CD4-positive, alpha-beta T cell treated with Interleukin-17A for 4 hours (primary cell): ENCODE results near the gene KCNQ2.

Experiments used
- DNase-seq: peaks from one replicate; pipeline ENCODE4 v3.0.0-alpha.2; 2020; ENCODE audit warnings: mixed read lengths

The KCNQ2 gene

GRCh38 chr20:63452341-63452740 lies 20.1 kb downstream of the KCNQ2 start:
- DNase-seq, result no peak

- no peak for DNase-seq
Measured at GRCh38 chr20:63451821-63452220, 20.6 kb downstream of the KCNQ2 start.

GRCh38 chr20:63449796-63450730 lies 22.4 kb downstream of the KCNQ2 start:
- no peak for DNase-seq

- no peak for DNase-seq
Measured at GRCh38 chr20:63449025-63449424, 23.4 kb downstream of the KCNQ2 start.

GRCh38 chr20:63448031-63448430 lies 24.4 kb downstream of the KCNQ2 start:
- no peak for DNase-seq

GRCh38 chr20:63447320-63447719 lies 25.1 kb downstream of the KCNQ2 start:
- DNase-seq, result no peak

- no peak for DNase-seq
Measured at GRCh38 chr20:63446216-63447024, 26.0 kb downstream of the KCNQ2 start.

- no peak for DNase-seq
Measured at GRCh38 chr20:63445075-63445734, 27.2 kb downstream of the KCNQ2 start.

GRCh38 chr20:63444548-63444947 lies 27.9 kb downstream of the KCNQ2 start:
- DNase-seq, result no peak

- no peak for DNase-seq
Measured at GRCh38 chr20:63443606-63444395, 28.7 kb downstream of the KCNQ2 start.

- peak; percentile 68 for DNase-seq
Measured at GRCh38 chr20:63442100-63442493, 30.4 kb downstream of the KCNQ2 start.

- DNase-seq, result peak; percentile 48
Measured at GRCh38 chr20:63441136-63442099, 31.0 kb downstream of the KCNQ2 start.

- no peak for DNase-seq
Measured at GRCh38 chr20:63440366-63440955, 32.0 kb downstream of the KCNQ2 start.

GRCh38 chr20:63439866-63440265 lies 32.6 kb downstream of the KCNQ2 start:
- DNase-seq, result no peak

GRCh38 chr20:63438121-63438520 lies 34.3 kb downstream of the KCNQ2 start:
- DNase-seq, result no peak

GRCh38 chr20:63435552-63435951 lies 36.9 kb downstream of the KCNQ2 start:
- DNase-seq, result no peak

- peak; percentile 76 for DNase-seq
Measured at GRCh38 chr20:63434599-63435378, 37.7 kb downstream of the KCNQ2 start.

GRCh38 chr20:63433756-63434531 lies 38.5 kb downstream of the KCNQ2 start:
- DNase-seq, result no peak

- no peak for DNase-seq
Measured at GRCh38 chr20:63433351-63433750, 39.1 kb downstream of the KCNQ2 start.
